HG03521 (cell line): Measurements from ENCODE around the gene GH2.
"Not testable (repeated sequence)": the region's sequence is repeated elsewhere in the genome, so short reads cannot be mapped to it uniquely, and the experiment has no call there.

Source experiments
- ATAC-seq: cut with Tn5 transposase; IDR thresholded peaks from one replicate; pipeline ENCODE4 v1.9.1; 2021; ENCODE audit warnings: mild to moderate bottlenecking, moderate library complexity; ENCODE audit not compliant: unreplicated experiment

GH2 gene

GRCh38 chr17:63881935-63882601, at the start of gene GH2:
Gene GH2 (minus strand): TSS chr17:63881944. CDS start chr17:63881801, 143 bp downstream.
- no peak for ATAC-seq

GRCh38 chr17:63930951-63931575, 49.3 kb upstream of the GH2 start:
- no peak for ATAC-seq

GRCh38 chr17:63929860-63930766, 48.4 kb upstream of the GH2 start:
- no peak for ATAC-seq

- no peak for ATAC-seq
These were observed 47.4 kb upstream of the GH2 start for GRCh38 chr17:63928966-63929695.

GRCh38 chr17:63928172-63928666, 46.5 kb upstream of the GH2 start:
- no peak for ATAC-seq

GRCh38 chr17:63927464-63928171, 45.9 kb upstream of the GH2 start:
- ATAC-seq, result no peak

- ATAC-seq, result no peak
These were observed 44.4 kb upstream of the GH2 start for GRCh38 chr17:63926164-63926563.

GRCh38 chr17:63925615-63926014, 43.9 kb upstream of the GH2 start:
- no peak for ATAC-seq

- not testable (repeated sequence) for ATAC-seq
These were observed 40.7 kb upstream of the GH2 start for GRCh38 chr17:63922402-63922801.

- not testable (repeated sequence) for ATAC-seq
These were observed 39.0 kb upstream of the GH2 start for GRCh38 chr17:63920779-63921178.

GRCh38 chr17:63920050-63920449, 38.3 kb upstream of the GH2 start:
- ATAC-seq, result not testable (repeated sequence)

- ATAC-seq, result peak; percentile 45
These were observed 37.6 kb upstream of the GH2 start for GRCh38 chr17:63919311-63919723.

- not testable (repeated sequence) for ATAC-seq
These were observed 37.1 kb upstream of the GH2 start, which contains the start of gene GH1 for GRCh38 chr17:63918789-63919305. Gene GH1 (minus strand): TSS chr17:63918839. CDS start chr17:63918776, 63 bp downstream.

GRCh38 chr17:63918305-63918704, 36.6 kb upstream of the GH2 start:
- ATAC-seq, result no peak

- no peak for ATAC-seq
These were observed 35.9 kb upstream of the GH2 start for GRCh38 chr17:63917646-63918045.

GRCh38 chr17:63917206-63917605, 35.5 kb upstream of the GH2 start:
- ATAC-seq, result not testable (repeated sequence)

- no peak for ATAC-seq
These were observed 34.9 kb upstream of the GH2 start for GRCh38 chr17:63916566-63917185.

GRCh38 chr17:63915753-63916152, 34.0 kb upstream of the GH2 start:
- not testable (repeated sequence) for ATAC-seq

- no peak for ATAC-seq
These were observed 32.7 kb upstream of the GH2 start for GRCh38 chr17:63914471-63914870.
